ENCODE results near the gene PYCR2. TPM values are rescaled to one million over a fixed set of nuclear protein-coding genes. Genes with fewer than 3 reads are reported as not detected.

The PYCR2 gene
- total RNA-seq, 1 experiment from 2014 or later, result 74.4 TPM

DNA sequence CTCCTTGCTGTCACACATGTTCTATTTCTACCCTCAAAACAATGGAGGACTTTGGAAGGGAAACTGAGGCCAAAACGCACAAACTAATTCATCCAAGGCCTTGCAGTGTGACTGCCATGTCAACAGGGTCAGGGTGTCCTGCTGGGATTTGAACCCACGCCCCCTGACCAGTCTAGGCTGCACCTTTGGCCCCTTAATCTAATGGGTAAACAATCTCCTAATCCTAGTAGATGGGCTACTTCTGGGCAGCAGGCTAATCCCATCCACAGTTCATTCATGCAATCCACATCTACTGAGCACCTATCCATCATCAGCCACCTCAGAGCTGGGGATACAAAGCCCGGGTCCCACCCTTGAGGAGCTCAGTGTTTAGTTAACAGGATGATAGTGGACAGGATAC lies 34.0 kb upstream of the PYCR2 start:
- ChIA-PET POLR2A (no interaction called here), CTCF (no interaction called here)
- Histone ChIP-seq H3K4me3 (ENCODE audit: low read depth in 2 of 2, low read length in 2 of 2) (no peak overlapping the region), H3K36me3 (ENCODE audit: control insufficient read depth, insufficient read depth, low read length) (no peaks in the 10 kb centered on the region), H3K27me3 (ENCODE audit: control insufficient read depth, insufficient read depth, low read length) (no peaks in the 10 kb centered on the region), H3K27ac (ENCODE audit: low read length) (no peak overlapping the region), H3K9me3 (ENCODE audit: control insufficient read depth, insufficient read depth, low read depth, low read length) (no peaks in the 10 kb centered on the region), H3K4me1 (ENCODE audit: control insufficient read depth, insufficient read depth, low read length) (peaks cover 4% of the 10 kb centered on the region; the same call in 1 of the 2 replicates)
- ATAC-seq (no peak), DNase-seq (ENCODE audit: low read depth, low spot score) (no peak)
- intact Hi-C loops (cut with micrococcal nuclease; ENCODE audit: unreplicated experiment), result no loop called here
- TF ChIP-seq, protein P1, sequence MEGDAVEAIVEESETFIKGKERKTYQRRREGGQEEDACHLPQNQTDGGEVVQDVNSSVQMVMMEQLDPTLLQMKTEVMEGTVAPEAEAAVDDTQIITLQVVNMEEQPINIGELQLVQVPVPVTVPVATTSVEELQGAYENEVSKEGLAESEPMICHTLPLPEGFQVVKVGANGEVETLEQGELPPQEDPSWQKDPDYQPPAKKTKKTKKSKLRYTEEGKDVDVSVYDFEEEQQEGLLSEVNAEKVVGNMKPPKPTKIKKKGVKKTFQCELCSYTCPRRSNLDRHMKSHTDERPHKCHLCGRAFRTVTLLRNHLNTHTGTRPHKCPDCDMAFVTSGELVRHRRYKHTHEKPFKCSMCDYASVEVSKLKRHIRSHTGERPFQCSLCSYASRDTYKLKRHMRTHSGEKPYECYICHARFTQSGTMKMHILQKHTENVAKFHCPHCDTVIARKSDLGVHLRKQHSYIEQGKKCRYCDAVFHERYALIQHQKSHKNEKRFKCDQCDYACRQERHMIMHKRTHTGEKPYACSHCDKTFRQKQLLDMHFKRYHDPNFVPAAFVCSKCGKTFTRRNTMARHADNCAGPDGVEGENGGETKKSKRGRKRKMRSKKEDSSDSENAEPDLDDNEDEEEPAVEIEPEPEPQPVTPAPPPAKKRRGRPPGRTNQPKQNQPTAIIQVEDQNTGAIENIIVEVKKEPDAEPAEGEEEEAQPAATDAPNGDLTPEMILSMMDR (IDR thresholded peaks at IDR 0.05), result no peak
- BruUV-seq (replicated peaks), result no TSS peak
- in situ Hi-C loops (cut with HindIII; ENCODE audit: low pct_unique_long_range_greater_than_20kb, low sequenced_read_pairs), result no loop called here

DNA sequence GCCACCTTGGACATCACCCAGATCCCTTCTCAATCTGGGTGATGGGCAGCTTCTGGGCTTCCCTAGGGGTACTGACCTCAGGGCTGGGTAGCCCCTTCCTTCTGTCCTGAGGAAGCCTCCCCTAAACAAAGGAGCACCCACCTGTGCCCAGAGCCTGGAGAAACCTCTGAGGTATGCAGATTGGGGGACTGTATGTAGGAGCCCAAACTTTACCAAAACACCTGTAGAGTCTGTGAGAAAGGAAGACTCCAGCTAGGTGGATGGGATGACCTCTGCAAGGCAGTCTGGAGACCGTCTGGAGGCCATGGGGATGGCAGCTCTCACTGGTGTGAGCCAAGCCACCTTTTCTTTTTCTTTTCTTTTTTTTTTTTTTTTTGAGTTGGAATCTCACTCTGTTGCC lies 30.7 kb upstream of the PYCR2 start:
- CTCF ChIA-PET, result no interaction called here
- no TSS peak for BruUV-seq (replicated peaks)
- intact Hi-C loops (cut with micrococcal nuclease; ENCODE audit: unreplicated experiment), result no loop called here

More for the DNA sequence above, 30.7 kb upstream of the PYCR2 start:
- Histone ChIP-seq H3K9me3 (ENCODE audit: control insufficient read depth, insufficient read depth, low read depth, low read length) (no peaks in the 10 kb centered on the region), H3K36me3 (ENCODE audit: control insufficient read depth, insufficient read depth, low read length) (no peaks in the 10 kb centered on the region), H3K27ac (ENCODE audit: low read length) (no peak overlapping the region), H3K27me3 (ENCODE audit: control insufficient read depth, insufficient read depth, low read length) (no peaks in the 10 kb centered on the region), H3K4me1 (ENCODE audit: control insufficient read depth, insufficient read depth, low read length) (no peaks in the 10 kb centered on the region), H3K4me3 (ENCODE audit: low read depth in 2 of 2, low read length in 2 of 2) (no peak overlapping the region)
- POLR2A ChIA-PET, result interaction anchor here (0.6 kb wide), 1 partner anchor 74 kb away, joined by 7 read pairs; no protein-coding TSS in a partner anchor
- TF ChIP-seq, protein P1 (IDR thresholded peaks at IDR 0.05), result no peak
- TF ChIP-seq TCF7L2 (IDR thresholded peaks at IDR 0.05; ENCODE audit: low read depth, low read length), result no peak
- TF ChIP-seq SIN3A (IDR thresholded peaks at IDR 0.05; ENCODE audit: borderline replicate concordance, insufficient read depth, low read depth, low read length), result no peak
- no peak for TF ChIP-seq POLR2AphosphoS5 (IDR thresholded peaks at IDR 0.05; ENCODE audit: low read depth, low read length)
- TF ChIP-seq, protein P2, sequence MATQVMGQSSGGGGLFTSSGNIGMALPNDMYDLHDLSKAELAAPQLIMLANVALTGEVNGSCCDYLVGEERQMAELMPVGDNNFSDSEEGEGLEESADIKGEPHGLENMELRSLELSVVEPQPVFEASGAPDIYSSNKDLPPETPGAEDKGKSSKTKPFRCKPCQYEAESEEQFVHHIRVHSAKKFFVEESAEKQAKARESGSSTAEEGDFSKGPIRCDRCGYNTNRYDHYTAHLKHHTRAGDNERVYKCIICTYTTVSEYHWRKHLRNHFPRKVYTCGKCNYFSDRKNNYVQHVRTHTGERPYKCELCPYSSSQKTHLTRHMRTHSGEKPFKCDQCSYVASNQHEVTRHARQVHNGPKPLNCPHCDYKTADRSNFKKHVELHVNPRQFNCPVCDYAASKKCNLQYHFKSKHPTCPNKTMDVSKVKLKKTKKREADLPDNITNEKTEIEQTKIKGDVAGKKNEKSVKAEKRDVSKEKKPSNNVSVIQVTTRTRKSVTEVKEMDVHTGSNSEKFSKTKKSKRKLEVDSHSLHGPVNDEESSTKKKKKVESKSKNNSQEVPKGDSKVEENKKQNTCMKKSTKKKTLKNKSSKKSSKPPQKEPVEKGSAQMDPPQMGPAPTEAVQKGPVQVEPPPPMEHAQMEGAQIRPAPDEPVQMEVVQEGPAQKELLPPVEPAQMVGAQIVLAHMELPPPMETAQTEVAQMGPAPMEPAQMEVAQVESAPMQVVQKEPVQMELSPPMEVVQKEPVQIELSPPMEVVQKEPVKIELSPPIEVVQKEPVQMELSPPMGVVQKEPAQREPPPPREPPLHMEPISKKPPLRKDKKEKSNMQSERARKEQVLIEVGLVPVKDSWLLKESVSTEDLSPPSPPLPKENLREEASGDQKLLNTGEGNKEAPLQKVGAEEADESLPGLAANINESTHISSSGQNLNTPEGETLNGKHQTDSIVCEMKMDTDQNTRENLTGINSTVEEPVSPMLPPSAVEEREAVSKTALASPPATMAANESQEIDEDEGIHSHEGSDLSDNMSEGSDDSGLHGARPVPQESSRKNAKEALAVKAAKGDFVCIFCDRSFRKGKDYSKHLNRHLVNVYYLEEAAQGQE (IDR thresholded peaks at IDR 0.05; ENCODE audit: insufficient read depth in 1 of 2, low read depth in 2 of 2, low read length in 1 of 2), result no peak
- in situ Hi-C loops (cut with HindIII; ENCODE audit: low pct_unique_long_range_greater_than_20kb, low sequenced_read_pairs), result no loop called here
- ATAC-seq (no peak), DNase-seq (ENCODE audit: low read depth, low spot score) (no peak)

Data from Panc1 (cell line).